HEK293 (cell line): ENCODE measurements around the gene GFM1.

Experiments
- CTCF ChIA-PET: fragments of 350-600 bp; formaldehyde crosslinking; extraction: SDS; loops from one replicate; lab custom pipeline; 2021; ENCODE audit warnings: antibody characterized with exemption; lab: Yijun Ruan, JAX
- POLR2A ChIA-PET: fragments of 300-600 bp; formaldehyde crosslinking; extraction: SDS; loops from one replicate; lab custom pipeline; 2020; ENCODE audit warnings: antibody characterized with exemption, inconsistent platforms; lab: Yijun Ruan, JAX
- H3K27ac ChIP-seq: fragments of 200-500 bp; sonication (Bioruptor generic); 2 replicates; pipeline ENCODE4 v1.5.1; 2014; ENCODE audit warnings: low read depth, low read length, control low read depth, inconsistent platforms; ENCODE audit errors: extremely low read depth
- H3K36me3 ChIP-seq, 2 experiments: fragments of 200-500 bp in 1 of 2; sonication (Bioruptor generic) in 1 of 2; 1 replicate in 1 of 2; 2 replicates in 1 of 2; pipeline ENCODE4 v1.5.1; 2014 to 2017; ENCODE audit warnings: inconsistent platforms in 2 of 2, low read length in 2 of 2; ENCODE audit not compliant: control insufficient read depth in 2 of 2, insufficient read depth in 1 of 2
- H3K4me1 ChIP-seq: fragments of 200-500 bp; sonication (Bioruptor generic); 2 replicates; pipeline ENCODE4 v1.5.1; 2014; ENCODE audit warnings: mild to moderate bottlenecking, low read length, inconsistent platforms; ENCODE audit not compliant: control insufficient read depth, insufficient read depth
- H3K4me3 ChIP-seq: 2 replicates; pipeline ENCODE4 v1.5.1; 2011; ENCODE audit warnings: low read depth, mild to moderate bottlenecking, control low read depth, low read length, moderate library complexity
- H3K9me3 ChIP-seq: fragments of 200-500 bp; sonication (Bioruptor generic); 2 replicates; pipeline ENCODE4 v1.5.1; 2014; ENCODE audit warnings: low read depth, low read length, inconsistent platforms; ENCODE audit not compliant: control insufficient read depth, insufficient read depth
- FEZF1 ChIP-seq: fragments of 450-650 bp; formaldehyde crosslinking; IDR thresholded peaks from 2 replicates; pipeline ENCODE4 v1.5.1; 2016; ENCODE audit warnings: missing biosample characterization, missing genetic modification characterization
- GFI1B ChIP-seq: fragments of 450-650 bp; formaldehyde crosslinking; IDR thresholded peaks from 2 replicates; pipeline ENCODE4 v1.5.1; 2016; ENCODE audit warnings: missing biosample characterization, missing genetic modification characterization
- OVOL3 ChIP-seq: fragments of 450-650 bp; formaldehyde crosslinking; IDR thresholded peaks from 2 replicates; pipeline ENCODE4 v1.5.1; 2016; ENCODE audit warnings: missing biosample characterization, missing genetic modification characterization
- PATZ1 ChIP-seq: fragments of 450-650 bp; formaldehyde crosslinking; IDR thresholded peaks from 2 replicates; pipeline ENCODE4 v1.5.1; 2016; ENCODE audit warnings: missing biosample characterization, missing genetic modification characterization
- SCRT2 ChIP-seq: fragments of 450-650 bp; formaldehyde crosslinking; IDR thresholded peaks from 2 replicates; pipeline ENCODE4 v1.5.1; 2016; ENCODE audit warnings: missing biosample characterization, missing genetic modification characterization
- SP3 ChIP-seq: fragments of 450-650 bp; formaldehyde crosslinking; IDR thresholded peaks from 2 replicates; pipeline ENCODE4 v1.5.1; 2016; ENCODE audit warnings: missing biosample characterization, missing genetic modification characterization
- ZBTB21 ChIP-seq: fragments of 450-650 bp; formaldehyde crosslinking; IDR thresholded peaks from 2 replicates; pipeline ENCODE4 v1.5.1; 2017; ENCODE audit warnings: missing biosample characterization, missing genetic modification characterization
- ZBTB49 ChIP-seq: fragments of 450-650 bp; formaldehyde crosslinking; IDR thresholded peaks from 2 replicates; pipeline ENCODE4 v1.5.1; 2016; ENCODE audit warnings: missing biosample characterization, missing genetic modification characterization, low read depth
- ZFP3 ChIP-seq: fragments of 450-650 bp; formaldehyde crosslinking; IDR thresholded peaks from 2 replicates; pipeline ENCODE4 v1.5.1; 2016; ENCODE audit warnings: low read depth, missing biosample characterization, missing genetic modification characterization
- ZNF114 ChIP-seq: fragments of 450-650 bp; formaldehyde crosslinking; IDR thresholded peaks from 2 replicates; pipeline ENCODE4 v1.5.0; 2017; ENCODE audit warnings: missing biosample characterization, missing genetic modification characterization
- ZNF214 ChIP-seq: fragments of 450-650 bp; formaldehyde crosslinking; IDR thresholded peaks from 2 replicates; pipeline ENCODE4 v1.5.1; 2017; ENCODE audit warnings: missing biosample characterization, mild to moderate bottlenecking, missing genetic modification characterization, borderline replicate concordance
- ZNF473 ChIP-seq: fragments of 450-650 bp; formaldehyde crosslinking; IDR thresholded peaks from 2 replicates; pipeline ENCODE4 v1.5.1; 2017; ENCODE audit warnings: missing biosample characterization, missing genetic modification characterization
- ZNF513 ChIP-seq: fragments of 450-650 bp; IDR thresholded peaks from 2 replicates; pipeline ENCODE4 v1.5.1; 2018; ENCODE audit warnings: missing biosample characterization, missing genetic modification characterization
- ZNF544 ChIP-seq: fragments of 450-650 bp; formaldehyde crosslinking; IDR thresholded peaks from 2 replicates; pipeline ENCODE4 v1.5.0; 2017; ENCODE audit warnings: missing biosample characterization, missing genetic modification characterization
- ZNF549 ChIP-seq: fragments of 450-650 bp; IDR thresholded peaks from 2 replicates; pipeline ENCODE4 v1.5.1; 2018; ENCODE audit warnings: missing biosample characterization, missing genetic modification characterization, mild to moderate bottlenecking, inconsistent platforms, moderate library complexity
- ZNF585B ChIP-seq: fragments of 450-650 bp; formaldehyde crosslinking; IDR thresholded peaks from 2 replicates; pipeline ENCODE4 v1.5.1; 2016; ENCODE audit warnings: missing biosample characterization, missing genetic modification characterization
- ZNF624 ChIP-seq: fragments of 450-650 bp; formaldehyde crosslinking; IDR thresholded peaks from 2 replicates; pipeline ENCODE4 v1.5.1; 2017; ENCODE audit warnings: missing biosample characterization, missing genetic modification characterization
- ZNF843 ChIP-seq: fragments of 450-650 bp; formaldehyde crosslinking; IDR thresholded peaks from 2 replicates; pipeline ENCODE4 v1.5.1; 2016; ENCODE audit warnings: missing biosample characterization, missing genetic modification characterization
- TF ChIP-seq, protein P1 (sequence below): fragments of 450-650 bp; formaldehyde crosslinking; IDR thresholded peaks from 2 replicates; pipeline ENCODE4 v1.5.1; 2016; ENCODE audit warnings: missing biosample characterization, missing genetic modification characterization
- TF ChIP-seq, protein P2 (sequence below): fragments of 450-650 bp; formaldehyde crosslinking; IDR thresholded peaks from 2 replicates; pipeline ENCODE4 v1.5.1; 2017; ENCODE audit warnings: missing biosample characterization, mild to moderate bottlenecking, missing genetic modification characterization, moderate library complexity

The GFM1 gene

GRCh38 chr3:158652463-158652862, 8.1 kb downstream of the GFM1 start:
- Histone ChIP-seq H3K4me1 (no peaks in the 10 kb centered on the region), H3K36me3 (peaks cover 20 to 83% of the 10 kb centered on the region in 2 experiments), H3K9me3 (no peaks in the 10 kb centered on the region), H3K4me3 (no peak overlapping the region), H3K27ac (no peak overlapping the region)
- CTCF ChIA-PET: interaction anchor here (1.7 kb wide), 1 partner anchor 8 kb away, joined by 4 read pairs; no protein-coding TSS in a partner anchor
- POLR2A ChIA-PET: no interaction called here
- TF ChIP-seq FEZF1 (tag by site-specific recombination) (no peak), ZNF473 (no peak)

DNA sequence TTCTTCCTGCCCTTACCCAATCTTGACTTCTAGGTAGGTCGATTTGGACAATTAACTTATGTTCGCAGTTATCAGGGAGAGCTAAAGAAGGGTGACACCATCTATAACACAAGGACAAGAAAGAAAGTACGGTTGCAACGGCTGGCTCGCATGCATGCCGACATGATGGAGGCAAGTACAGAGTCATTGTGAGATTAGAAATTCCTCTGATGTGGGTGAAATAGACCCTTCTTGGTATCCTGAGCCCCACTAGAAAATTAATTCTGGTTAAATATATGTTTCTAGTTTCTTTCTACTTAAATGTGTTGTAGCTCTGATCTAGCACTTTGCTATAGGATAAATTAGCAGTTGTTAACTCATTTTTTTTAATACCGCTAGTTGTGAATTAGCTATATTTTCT, 14.6 kb downstream of the GFM1 start:
- H3K9me3 ChIP-seq: no peaks in the 10 kb centered on the region
- TF ChIP-seq ZNF843 (tag by site-specific recombination): no peak
- no peak for TF ChIP-seq ZNF585B (tag by site-specific recombination)
- TF ChIP-seq GFI1B (tag by site-specific recombination): no peak
- TF ChIP-seq ZBTB21 (tag by site-specific recombination): no peak
- no peak for TF ChIP-seq ZFP3
- TF ChIP-seq, protein P1, sequence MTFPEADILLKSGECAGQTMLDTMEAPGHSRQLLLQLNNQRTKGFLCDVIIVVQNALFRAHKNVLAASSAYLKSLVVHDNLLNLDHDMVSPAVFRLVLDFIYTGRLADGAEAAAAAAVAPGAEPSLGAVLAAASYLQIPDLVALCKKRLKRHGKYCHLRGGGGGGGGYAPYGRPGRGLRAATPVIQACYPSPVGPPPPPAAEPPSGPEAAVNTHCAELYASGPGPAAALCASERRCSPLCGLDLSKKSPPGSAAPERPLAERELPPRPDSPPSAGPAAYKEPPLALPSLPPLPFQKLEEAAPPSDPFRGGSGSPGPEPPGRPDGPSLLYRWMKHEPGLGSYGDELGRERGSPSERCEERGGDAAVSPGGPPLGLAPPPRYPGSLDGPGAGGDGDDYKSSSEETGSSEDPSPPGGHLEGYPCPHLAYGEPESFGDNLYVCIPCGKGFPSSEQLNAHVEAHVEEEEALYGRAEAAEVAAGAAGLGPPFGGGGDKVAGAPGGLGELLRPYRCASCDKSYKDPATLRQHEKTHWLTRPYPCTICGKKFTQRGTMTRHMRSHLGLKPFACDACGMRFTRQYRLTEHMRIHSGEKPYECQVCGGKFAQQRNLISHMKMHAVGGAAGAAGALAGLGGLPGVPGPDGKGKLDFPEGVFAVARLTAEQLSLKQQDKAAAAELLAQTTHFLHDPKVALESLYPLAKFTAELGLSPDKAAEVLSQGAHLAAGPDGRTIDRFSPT (tag by site-specific recombination): no peak
- no peak for TF ChIP-seq ZNF114 (tag by site-specific recombination)
- TF ChIP-seq ZNF624 (tag by site-specific recombination): no peak
- no peak for TF ChIP-seq OVOL3 (tag by site-specific recombination)
- TF ChIP-seq ZBTB49 (tag by site-specific recombination): no peak
- POLR2A ChIA-PET: no interaction called here
- H3K4me1 ChIP-seq: no peaks in the 10 kb centered on the region
- peaks cover 8 to 76% of the 10 kb centered on the region in 2 experiments for H3K36me3 ChIP-seq
- H3K4me3 ChIP-seq: no peak overlapping the region
- CTCF ChIA-PET: interaction anchor here (0.5 to 4.3 kb wide), 19 partner anchors 9 to 1104 kb away, joined by 3 to 51 read pairs (median 4); partner anchors contain the start of genes GFM1 and MFSD1
- H3K27ac ChIP-seq: no peak overlapping the region

GRCh38 chr3:158659454-158660237, 15.3 kb downstream of the GFM1 start:
- no peak overlapping the region for H3K4me3 ChIP-seq
- H3K27ac ChIP-seq: no peak overlapping the region
- peaks cover 5 to 76% of the 10 kb centered on the region in 2 experiments for H3K36me3 ChIP-seq
- CTCF ChIA-PET: interaction anchor here (0.6 to 4.3 kb wide), 28 partner anchors 8 to 1103 kb away, joined by 3 to 51 read pairs (median 3); partner anchors contain the start of genes GFM1 and MFSD1
- POLR2A ChIA-PET: no interaction called here
- H3K4me1 ChIP-seq: no peaks in the 10 kb centered on the region
- H3K9me3 ChIP-seq: no peaks in the 10 kb centered on the region
- TF ChIP-seq ZNF513 (tag by site-specific recombination): no peak
- no peak for TF ChIP-seq ZNF544
- TF ChIP-seq ZNF214 (tag by site-specific recombination): no peak
- TF ChIP-seq SP3 (tag by site-specific recombination): no peak
- TF ChIP-seq PATZ1 (tag by site-specific recombination): no peak
- TF ChIP-seq SCRT2 (tag by site-specific recombination): no peak
- TF ChIP-seq, protein P2, sequence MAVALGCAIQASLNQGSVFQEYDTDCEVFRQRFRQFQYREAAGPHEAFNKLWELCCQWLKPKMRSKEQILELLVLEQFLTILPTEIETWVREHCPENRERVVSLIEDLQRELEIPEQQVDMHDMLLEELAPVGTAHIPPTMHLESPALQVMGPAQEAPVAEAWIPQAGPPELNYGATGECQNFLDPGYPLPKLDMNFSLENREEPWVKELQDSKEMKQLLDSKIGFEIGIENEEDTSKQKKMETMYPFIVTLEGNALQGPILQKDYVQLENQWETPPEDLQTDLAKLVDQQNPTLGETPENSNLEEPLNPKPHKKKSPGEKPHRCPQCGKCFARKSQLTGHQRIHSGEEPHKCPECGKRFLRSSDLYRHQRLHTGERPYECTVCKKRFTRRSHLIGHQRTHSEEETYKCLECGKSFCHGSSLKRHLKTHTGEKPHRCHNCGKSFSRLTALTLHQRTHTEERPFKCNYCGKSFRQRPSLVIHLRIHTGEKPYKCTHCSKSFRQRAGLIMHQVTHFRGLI (tag by site-specific recombination): no peak
- TF ChIP-seq ZNF549: no peak
